Measurements from ENCODE around the gene ATP6V0D1. TPM values are rescaled to one million over a fixed set of nuclear protein-coding genes. Genes with fewer than 3 reads are reported as not detected.
"Not testable (repeated sequence)": the region's sequence is repeated elsewhere in the genome, so short reads cannot be mapped to it uniquely, and the experiment has no call there.

Gene ATP6V0D1
- total RNA-seq, 3 donors from 2014 or later (not counting 1 experiment from before 2014, with no cell fraction given), result 76.0 to 84.9 (median 83.3) TPM

- H3K4me1 Mint-ChIP-seq, result peaks cover 23 to 33% of the 10 kb centered on the region in 2 donors
- Histone ChIP-seq H3K9me3 (ENCODE audit: control insufficient read depth, insufficient read depth, low read length) (no peaks in the 10 kb centered on the region), H3K27me3 (ENCODE audit: control insufficient read depth, insufficient read depth, low read length) (no peaks in the 10 kb centered on the region), H3K4me1 (ENCODE audit: control insufficient read depth, insufficient read depth, low read length) (peaks cover 44% of the 10 kb centered on the region), H3K27ac (ENCODE audit: low read length) (no peak overlapping the region), H3K36me3 (ENCODE audit: control insufficient read depth, insufficient read depth, low read length) (no peaks in the 10 kb centered on the region), H3K4me3 (ENCODE audit: low read length) (no peak overlapping the region)
- TF ChIP-seq CTCF (IDR thresholded peaks at IDR 0.05), result no peak
- DNase-seq, result no peak
- WGBS (ENCODE audit: insufficient coverage), result 94% methylated on average over 11 of the region's 12 CpGs
- no peak for ATAC-seq
- H3K9me3 Mint-ChIP-seq, result no peaks in the 10 kb centered on the region
- H3K36me3 Mint-ChIP-seq, result no peaks in the 10 kb centered on the region
- intact Hi-C loops (cut with micrococcal nuclease), result no loop called here
- no peak overlapping the region for H3K27ac Mint-ChIP-seq
- H3K27me3 Mint-ChIP-seq (ENCODE audit: low read depth in 2 of 2), result no peaks in the 10 kb centered on the region
- H3K4me3 Mint-ChIP-seq, result no peak overlapping the region
Observed at GRCh38 chr16:67516296-67517154, 35.6 kb upstream of the ATP6V0D1 start.

DNA sequence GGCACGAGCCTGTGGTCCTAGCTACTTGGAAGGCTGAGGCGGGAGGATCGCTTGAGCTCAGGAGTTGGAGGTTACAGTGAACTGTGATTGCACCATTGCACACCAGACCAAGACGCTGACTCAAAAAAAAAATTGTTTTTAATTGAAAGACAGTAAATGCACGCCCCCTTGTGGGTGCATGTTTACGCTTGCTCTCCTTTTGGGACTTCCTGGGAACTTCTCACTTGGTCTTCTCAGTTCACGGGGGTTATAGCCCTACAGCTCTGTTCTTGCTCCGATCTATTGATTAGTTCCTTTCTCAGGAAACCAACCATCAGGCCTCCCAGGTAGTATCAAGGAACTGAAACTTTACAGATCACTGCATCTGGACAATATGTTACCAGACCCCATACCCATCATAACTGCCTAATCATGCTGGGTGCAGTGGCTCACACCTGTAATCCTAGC is 33.4 kb upstream of the ATP6V0D1 start:
- intact Hi-C loops (cut with micrococcal nuclease), result loop anchor here (1.0 kb wide), 2 partner anchors 10 to 20 kb away; no protein-coding TSS in a partner anchor
- DNase-seq (peak; percentile 74 to 93), ATAC-seq (peak; percentile 89 to 97 (median 92))
- 3% methylated on average over 8 of the region's 8 CpGs for WGBS (ENCODE audit: insufficient coverage)
- H3K27me3 Mint-ChIP-seq (ENCODE audit: low read depth in 2 of 2), result no peaks in the 10 kb centered on the region
- TF ChIP-seq CTCF (IDR thresholded peaks at IDR 0.05), result peak; percentile 74
- Histone ChIP-seq H3K27ac (ENCODE audit: low read length) (no peak overlapping the region), H3K9me3 (ENCODE audit: control insufficient read depth, insufficient read depth, low read length) (no peaks in the 10 kb centered on the region), H3K4me1 (ENCODE audit: control insufficient read depth, insufficient read depth, low read length) (peaks cover 35% of the 10 kb centered on the region), H3K27me3 (ENCODE audit: control insufficient read depth, insufficient read depth, low read length) (no peaks in the 10 kb centered on the region), H3K4me3 (ENCODE audit: low read length) (no peak overlapping the region), H3K36me3 (ENCODE audit: control insufficient read depth, insufficient read depth, low read length) (no peaks in the 10 kb centered on the region)
- H3K36me3 Mint-ChIP-seq, result no peaks in the 10 kb centered on the region
- no peaks in the 10 kb centered on the region for H3K9me3 Mint-ChIP-seq
- no peak overlapping the region for H3K4me3 Mint-ChIP-seq
- peaks cover 15 to 28% of the 10 kb centered on the region in 2 donors for H3K4me1 Mint-ChIP-seq
- peak overlapping the region; percentile 57 to 82 for H3K27ac Mint-ChIP-seq

DNA sequence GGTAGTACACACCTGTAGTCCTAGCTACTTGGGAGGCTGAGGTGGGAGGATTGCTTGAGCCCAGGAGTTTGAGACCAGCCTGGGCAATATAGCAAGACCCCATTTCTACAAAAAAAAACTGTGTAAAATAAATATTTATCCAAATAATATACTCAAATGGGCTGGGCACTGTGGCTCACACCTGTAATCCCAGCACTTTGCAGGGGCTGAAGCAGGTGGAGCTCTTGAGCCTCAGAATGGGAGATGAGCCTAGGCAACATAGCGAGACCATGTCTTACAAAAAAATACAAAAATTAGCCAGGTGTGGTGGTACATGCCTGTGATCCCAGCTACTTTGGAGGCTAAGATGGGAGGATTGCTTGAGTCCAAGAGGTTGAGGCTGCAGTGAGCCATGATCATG is 32.9 kb upstream of the ATP6V0D1 start:
- not testable (repeated sequence) for H3K27ac Mint-ChIP-seq; H3K27me3 Mint-ChIP-seq (ENCODE audit: low read depth in 2 of 2); H3K9me3 Mint-ChIP-seq; H3K4me3 Mint-ChIP-seq; ATAC-seq; H3K4me3 ChIP-seq (ENCODE audit: low read length); H3K36me3 ChIP-seq (ENCODE audit: control insufficient read depth, insufficient read depth, low read length); DNase-seq; H3K9me3 ChIP-seq (ENCODE audit: control insufficient read depth, insufficient read depth, low read length); H3K27me3 ChIP-seq (ENCODE audit: control insufficient read depth, insufficient read depth, low read length); H3K36me3 Mint-ChIP-seq; H3K27ac ChIP-seq (ENCODE audit: low read length)
- intact Hi-C loops (cut with micrococcal nuclease), result loop anchor here (1.0 kb wide), 2 partner anchors 10 to 20 kb away; no protein-coding TSS in a partner anchor
- peaks cover 11 to 26% of the 10 kb centered on the region in 2 donors for H3K4me1 Mint-ChIP-seq
- WGBS (ENCODE audit: insufficient coverage), result 100% methylated on average over 1 of the region's 1 CpG
- peaks cover 35% of the 10 kb centered on the region for H3K4me1 ChIP-seq (ENCODE audit: control insufficient read depth, insufficient read depth, low read length)

DNA sequence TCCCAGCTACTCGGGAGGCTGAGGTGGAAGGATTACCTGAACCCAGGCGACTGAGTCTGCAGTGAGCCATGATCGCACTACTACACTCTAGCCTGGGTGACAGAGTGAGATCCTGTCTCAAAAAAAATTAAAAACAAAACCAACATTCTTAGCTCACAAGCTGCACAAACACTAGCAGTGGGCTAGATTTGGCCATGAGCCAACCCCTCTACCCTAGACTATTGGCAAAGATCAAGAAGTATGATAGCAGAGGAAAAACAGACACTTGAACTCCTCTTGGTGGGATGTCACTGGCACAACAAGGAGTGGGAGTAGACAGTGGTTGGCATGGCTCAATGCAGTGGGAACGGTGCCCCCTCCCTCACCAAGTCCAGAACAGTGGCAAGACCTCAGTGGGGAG is 28.1 kb upstream of the ATP6V0D1 start:
- WGBS (ENCODE audit: insufficient coverage), result 75% methylated on average over 4 of the region's 4 CpGs
- Histone ChIP-seq H3K4me3 (ENCODE audit: low read length) (no peak overlapping the region), H3K4me1 (ENCODE audit: control insufficient read depth, insufficient read depth, low read length) (peaks cover 56% of the 10 kb centered on the region), H3K36me3 (ENCODE audit: control insufficient read depth, insufficient read depth, low read length) (no peaks in the 10 kb centered on the region), H3K27ac (ENCODE audit: low read length) (no peak overlapping the region), H3K9me3 (ENCODE audit: control insufficient read depth, insufficient read depth, low read length) (no peaks in the 10 kb centered on the region), H3K27me3 (ENCODE audit: control insufficient read depth, insufficient read depth, low read length) (no peaks in the 10 kb centered on the region)
- DNase-seq, result peak in 1 of 2 donors; percentile 61
- Mint-ChIP-seq H3K9me3 (no peaks in the 10 kb centered on the region), H3K4me3 (no peak overlapping the region), H3K4me1 (peaks cover 30 to 55% of the 10 kb centered on the region in 2 donors), H3K27me3 (ENCODE audit: low read depth in 2 of 2) (no peaks in the 10 kb centered on the region), H3K36me3 (no peaks in the 10 kb centered on the region), H3K27ac (peak overlapping the region; percentile 87 to 89)
- no peak for TF ChIP-seq CTCF (IDR thresholded peaks at IDR 0.05)
- intact Hi-C loops (cut with micrococcal nuclease), result no loop called here
- no peak for ATAC-seq

Data from natural killer cell (primary cell).